ENCODE results near the gene DTNB. TPM values are rescaled to one million over a fixed set of nuclear protein-coding genes. Genes with fewer than 3 reads are reported as not detected.

The DTNB gene
- total RNA-seq, 1 donor: 18.3 TPM

GRCh38 chr2:25347846-25348245 is 325.5 kb downstream of the DTNB start:
- Histone ChIP-seq H3K9me3 (ENCODE audit: low read depth, low read length) (no peaks in the 10 kb centered on the region), H3K4me3 (ENCODE audit: low read length) (no peak overlapping the region), H3K27me3 (ENCODE audit: insufficient read depth, low read length) (no peaks in the 10 kb centered on the region), H3K4me1 (ENCODE audit: insufficient read depth, low read length) (peaks cover 8% of the 10 kb centered on the region)

GRCh38 chr2:25347205-25347815 is 326.1 kb downstream of the DTNB start:
- H3K27me3 ChIP-seq (ENCODE audit: insufficient read depth, low read length): no peaks in the 10 kb centered on the region
- H3K4me1 ChIP-seq (ENCODE audit: insufficient read depth, low read length): peaks cover 12% of the 10 kb centered on the region
- no peak overlapping the region for H3K4me3 ChIP-seq (ENCODE audit: low read length)
- H3K9me3 ChIP-seq (ENCODE audit: low read depth, low read length): no peaks in the 10 kb centered on the region

GRCh38 chr2:25343187-25343825 is 330.1 kb downstream of the DTNB start:
- Histone ChIP-seq H3K27me3 (ENCODE audit: insufficient read depth, low read length) (no peaks in the 10 kb centered on the region), H3K9me3 (ENCODE audit: low read depth, low read length) (no peaks in the 10 kb centered on the region), H3K4me1 (ENCODE audit: insufficient read depth, low read length) (peaks cover 13% of the 10 kb centered on the region), H3K4me3 (ENCODE audit: low read length) (no peak overlapping the region)

GRCh38 chr2:25342372-25343186 is 330.8 kb downstream of the DTNB start:
- Histone ChIP-seq H3K4me1 (ENCODE audit: insufficient read depth, low read length) (peaks cover 15% of the 10 kb centered on the region), H3K27me3 (ENCODE audit: insufficient read depth, low read length) (no peaks in the 10 kb centered on the region), H3K9me3 (ENCODE audit: low read depth, low read length) (no peaks in the 10 kb centered on the region), H3K4me3 (ENCODE audit: low read length) (peak overlapping the region; percentile 57)

GRCh38 chr2:25341753-25342371 is 331.5 kb downstream of the DTNB start, which contains the start of gene DNMT3A:
Gene DNMT3A, minus strand, starts transcription at chr2:25341925. Its CDS starts 27,941 bp downstream, at chr2:25313984.
- Histone ChIP-seq H3K4me1 (ENCODE audit: insufficient read depth, low read length) (peaks cover 21% of the 10 kb centered on the region), H3K4me3 (ENCODE audit: low read length) (peak within 1 kb of the TSS; percentile 57), H3K27me3 (ENCODE audit: insufficient read depth, low read length) (no peaks in the 10 kb centered on the region), H3K9me3 (ENCODE audit: low read depth, low read length) (no peaks in the 10 kb centered on the region)

- Histone ChIP-seq H3K4me1 (ENCODE audit: insufficient read depth, low read length) (peaks cover 26% of the 10 kb centered on the region), H3K4me3 (ENCODE audit: low read length) (peak overlapping the region; percentile 31), H3K27me3 (ENCODE audit: insufficient read depth, low read length) (no peaks in the 10 kb centered on the region), H3K9me3 (ENCODE audit: low read depth, low read length) (no peaks in the 10 kb centered on the region)
Measured at GRCh38 chr2:25341011-25341727, 332.2 kb downstream of the DTNB start.

GRCh38 chr2:25340181-25340921 is 333.0 kb downstream of the DTNB start:
- H3K9me3 ChIP-seq (ENCODE audit: low read depth, low read length): no peaks in the 10 kb centered on the region
- H3K4me1 ChIP-seq (ENCODE audit: insufficient read depth, low read length): peaks cover 34% of the 10 kb centered on the region
- H3K4me3 ChIP-seq (ENCODE audit: low read length): peak overlapping the region; percentile 28
- no peaks in the 10 kb centered on the region for H3K27me3 ChIP-seq (ENCODE audit: insufficient read depth, low read length)

GRCh38 chr2:25339791-25340180 is 333.6 kb downstream of the DTNB start:
- Histone ChIP-seq H3K4me3 (ENCODE audit: low read length) (no peak overlapping the region), H3K27me3 (ENCODE audit: insufficient read depth, low read length) (no peaks in the 10 kb centered on the region), H3K4me1 (ENCODE audit: insufficient read depth, low read length) (peaks cover 38% of the 10 kb centered on the region), H3K9me3 (ENCODE audit: low read depth, low read length) (no peaks in the 10 kb centered on the region)

- Histone ChIP-seq H3K9me3 (ENCODE audit: low read depth, low read length) (no peaks in the 10 kb centered on the region), H3K4me3 (ENCODE audit: low read length) (no peak overlapping the region), H3K27me3 (ENCODE audit: insufficient read depth, low read length) (no peaks in the 10 kb centered on the region), H3K4me1 (ENCODE audit: insufficient read depth, low read length) (peaks cover 43% of the 10 kb centered on the region)
Measured at GRCh38 chr2:25339211-25339674, 334.1 kb downstream of the DTNB start.

- Histone ChIP-seq H3K4me1 (ENCODE audit: insufficient read depth, low read length) (peaks cover 50% of the 10 kb centered on the region), H3K4me3 (ENCODE audit: low read length) (no peak overlapping the region), H3K27me3 (ENCODE audit: insufficient read depth, low read length) (no peaks in the 10 kb centered on the region), H3K9me3 (ENCODE audit: low read depth, low read length) (no peaks in the 10 kb centered on the region)
Measured at GRCh38 chr2:25338401-25338800, 335.0 kb downstream of the DTNB start.

- H3K4me3 ChIP-seq (ENCODE audit: low read length): no peak overlapping the region
- H3K9me3 ChIP-seq (ENCODE audit: low read depth, low read length): no peaks in the 10 kb centered on the region
- H3K27me3 ChIP-seq (ENCODE audit: insufficient read depth, low read length): no peaks in the 10 kb centered on the region
- peaks cover 50% of the 10 kb centered on the region for H3K4me1 ChIP-seq (ENCODE audit: insufficient read depth, low read length)
Measured at GRCh38 chr2:25337891-25338290, 335.5 kb downstream of the DTNB start.

- Histone ChIP-seq H3K4me1 (ENCODE audit: insufficient read depth, low read length) (peaks cover 45% of the 10 kb centered on the region), H3K9me3 (ENCODE audit: low read depth, low read length) (no peaks in the 10 kb centered on the region), H3K27me3 (ENCODE audit: insufficient read depth, low read length) (no peaks in the 10 kb centered on the region), H3K4me3 (ENCODE audit: low read length) (no peak overlapping the region)
Measured at GRCh38 chr2:25337276-25337675, 336.1 kb downstream of the DTNB start.

GRCh38 chr2:25336383-25336841 is 337.0 kb downstream of the DTNB start:
- H3K9me3 ChIP-seq (ENCODE audit: low read depth, low read length): no peaks in the 10 kb centered on the region
- no peak overlapping the region for H3K4me3 ChIP-seq (ENCODE audit: low read length)
- peaks cover 45% of the 10 kb centered on the region for H3K4me1 ChIP-seq (ENCODE audit: insufficient read depth, low read length)
- H3K27me3 ChIP-seq (ENCODE audit: insufficient read depth, low read length): no peaks in the 10 kb centered on the region

GRCh38 chr2:25335971-25336370 is 337.4 kb downstream of the DTNB start:
- peaks cover 45% of the 10 kb centered on the region for H3K4me1 ChIP-seq (ENCODE audit: insufficient read depth, low read length)
- no peaks in the 10 kb centered on the region for H3K27me3 ChIP-seq (ENCODE audit: insufficient read depth, low read length)
- H3K9me3 ChIP-seq (ENCODE audit: low read depth, low read length): no peaks in the 10 kb centered on the region
- no peak overlapping the region for H3K4me3 ChIP-seq (ENCODE audit: low read length)
